Gastroesophageal sphincter (tissue), 3 donors: ENCODE data around the gene CADPS2.

ENCODE experiments used
- EP300 ChIP-seq: sonication (generic); formaldehyde crosslinking; IDR thresholded peaks from one replicate; pipeline ENCODE4 v1.6.1; 2017; ENCODE audit warnings: antibody characterized with exemption, mild to moderate bottlenecking
- POLR2A ChIP-seq, 2 donors: fragments of 450-650 bp; IDR thresholded peaks; one replicate each; pipeline ENCODE4 v1.6.1; 2017; ENCODE audit warnings: antibody characterized with exemption in 2 of 2, mild to moderate bottlenecking in 2 of 2, moderate library complexity in 1 of 2
- TF ChIP-seq, protein P1 (sequence below), 4 experiments: fragments of 200-600 bp in 2 of 4; fragments of 450-650 bp in 2 of 4; sonication (generic) in 1 of 4; IDR thresholded peaks; one replicate each; pipeline ENCODE4 v1.5.1; 2017 to 2019; ENCODE audit warnings: antibody characterized with exemption in 4 of 4, mild to moderate bottlenecking in 2 of 4, moderate library complexity in 2 of 4

DNA sequence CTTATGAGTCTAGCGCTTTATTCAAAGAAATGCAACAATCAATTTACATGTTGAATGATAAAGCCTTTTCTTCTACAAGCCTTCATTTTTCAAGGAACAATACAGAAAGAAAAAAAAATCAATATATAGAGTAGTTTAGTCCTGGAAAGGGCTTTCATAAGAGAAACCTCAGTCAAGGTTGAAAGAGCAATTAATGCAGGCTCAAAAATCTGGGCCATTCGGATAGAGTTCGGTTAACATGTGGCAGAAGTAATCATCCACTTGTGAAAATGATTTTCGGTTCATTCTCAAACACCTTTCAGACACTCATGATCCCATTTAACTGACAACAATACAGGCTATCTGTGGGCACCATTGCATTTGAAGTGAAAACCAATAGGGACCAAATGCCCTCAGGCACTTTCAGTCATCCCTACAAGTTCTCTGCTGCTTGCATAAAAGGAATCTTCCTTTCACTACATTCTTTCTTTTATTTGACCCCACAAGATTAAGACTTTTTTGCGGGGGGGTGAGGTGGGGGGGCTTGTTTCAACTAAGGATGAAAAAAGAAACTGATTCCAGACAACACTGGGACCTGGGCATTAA lies 365.2 kb downstream of the CADPS2 start:
- TF ChIP-seq, protein P1, sequence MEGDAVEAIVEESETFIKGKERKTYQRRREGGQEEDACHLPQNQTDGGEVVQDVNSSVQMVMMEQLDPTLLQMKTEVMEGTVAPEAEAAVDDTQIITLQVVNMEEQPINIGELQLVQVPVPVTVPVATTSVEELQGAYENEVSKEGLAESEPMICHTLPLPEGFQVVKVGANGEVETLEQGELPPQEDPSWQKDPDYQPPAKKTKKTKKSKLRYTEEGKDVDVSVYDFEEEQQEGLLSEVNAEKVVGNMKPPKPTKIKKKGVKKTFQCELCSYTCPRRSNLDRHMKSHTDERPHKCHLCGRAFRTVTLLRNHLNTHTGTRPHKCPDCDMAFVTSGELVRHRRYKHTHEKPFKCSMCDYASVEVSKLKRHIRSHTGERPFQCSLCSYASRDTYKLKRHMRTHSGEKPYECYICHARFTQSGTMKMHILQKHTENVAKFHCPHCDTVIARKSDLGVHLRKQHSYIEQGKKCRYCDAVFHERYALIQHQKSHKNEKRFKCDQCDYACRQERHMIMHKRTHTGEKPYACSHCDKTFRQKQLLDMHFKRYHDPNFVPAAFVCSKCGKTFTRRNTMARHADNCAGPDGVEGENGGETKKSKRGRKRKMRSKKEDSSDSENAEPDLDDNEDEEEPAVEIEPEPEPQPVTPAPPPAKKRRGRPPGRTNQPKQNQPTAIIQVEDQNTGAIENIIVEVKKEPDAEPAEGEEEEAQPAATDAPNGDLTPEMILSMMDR (IDR thresholded peaks at IDR 0.05), result no peak
- TF ChIP-seq POLR2A (IDR thresholded peaks at IDR 0.05) (no peak), EP300 (no peak)
